HTERT RPE-1 (cell line): Measurements from ENCODE around the gene YBX2.

Experiments
- in situ Hi-C: fragments of 300-500 bp; cut with MboI; formaldehyde crosslinking; loops from 4 replicates; pipeline ENCODE4 v1.14.3; 2020; ENCODE audit warnings: low sequenced_read_pairs

YBX2 gene

DNA sequence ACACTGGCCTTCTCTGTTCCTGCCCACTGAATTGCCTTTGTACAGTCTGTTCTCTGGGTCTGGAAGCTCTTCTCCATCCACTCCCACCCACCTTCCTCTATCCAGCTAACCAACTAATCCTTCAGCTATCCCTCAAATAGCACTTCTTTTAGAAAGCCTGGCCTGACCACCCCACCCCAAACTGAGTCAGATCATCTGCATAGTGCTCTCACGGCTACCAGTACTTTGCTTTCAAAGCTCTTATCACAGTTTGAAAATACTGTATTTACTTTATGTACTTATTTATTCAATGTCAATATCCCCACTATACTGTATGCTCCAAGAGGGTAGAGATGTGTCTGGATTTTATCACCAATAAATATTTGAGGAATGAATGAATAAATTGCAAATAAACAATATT lies 27.7 kb downstream of the YBX2 start:
- in situ Hi-C loops = no loop called here

DNA sequence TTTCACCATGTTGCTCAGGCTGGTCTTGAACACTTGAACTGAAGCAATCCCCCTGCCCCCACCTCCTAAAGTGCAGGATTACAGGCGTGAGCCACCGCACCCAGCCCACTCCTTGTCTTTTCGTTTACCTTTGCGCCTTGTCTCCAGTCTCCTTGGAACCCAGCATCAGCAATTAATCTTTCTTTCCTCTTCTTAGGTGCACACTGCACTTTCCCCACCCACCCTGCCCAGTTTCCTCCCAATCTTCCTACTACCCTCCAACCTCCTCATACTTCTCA lies 30.7 kb downstream of the YBX2 start:
- in situ Hi-C loops = no loop called here

DNA sequence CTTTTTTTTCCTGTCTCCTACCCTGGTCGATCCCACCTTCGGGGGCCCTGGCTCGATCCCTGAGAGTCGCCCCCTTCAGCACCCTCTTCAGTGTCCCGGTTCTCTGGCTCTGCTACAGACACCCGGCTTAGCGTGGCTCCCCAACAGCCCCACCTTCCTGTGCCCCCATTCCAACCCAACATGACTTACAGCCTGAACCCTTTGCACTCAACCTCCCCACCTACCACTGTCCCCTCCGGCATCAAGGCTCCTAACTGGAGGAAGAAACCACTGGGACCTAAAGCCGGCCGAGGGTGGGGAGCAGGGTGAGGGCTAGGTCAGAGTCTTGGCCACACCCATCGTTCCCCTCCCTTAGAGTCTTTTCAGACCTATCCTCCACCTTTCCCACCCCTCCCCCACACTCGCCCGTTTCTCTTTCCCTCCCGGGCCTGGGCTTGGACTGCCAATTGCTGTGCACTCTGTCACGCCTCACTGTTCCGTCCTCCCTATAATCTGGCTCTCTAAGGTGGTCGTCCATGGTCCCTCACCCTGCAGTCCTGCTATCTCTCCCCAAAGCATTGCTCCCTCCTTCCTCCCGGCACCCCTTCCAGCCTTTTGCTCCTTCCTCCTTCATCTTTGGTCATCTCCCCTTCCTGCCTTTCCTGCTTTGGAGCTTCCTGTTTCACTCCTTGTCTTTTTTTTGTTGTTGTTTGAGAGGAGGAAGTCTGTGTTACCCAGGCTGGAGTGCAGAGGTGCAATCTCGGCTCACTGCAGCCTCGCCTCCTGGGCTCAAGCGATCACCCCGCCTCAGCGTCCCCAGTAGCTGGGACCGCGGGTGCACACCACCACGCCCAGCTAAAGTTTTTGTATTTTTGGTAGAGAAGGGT lies 31.3 kb downstream of the YBX2 start:
- in situ Hi-C loops = no loop called here

DNA sequence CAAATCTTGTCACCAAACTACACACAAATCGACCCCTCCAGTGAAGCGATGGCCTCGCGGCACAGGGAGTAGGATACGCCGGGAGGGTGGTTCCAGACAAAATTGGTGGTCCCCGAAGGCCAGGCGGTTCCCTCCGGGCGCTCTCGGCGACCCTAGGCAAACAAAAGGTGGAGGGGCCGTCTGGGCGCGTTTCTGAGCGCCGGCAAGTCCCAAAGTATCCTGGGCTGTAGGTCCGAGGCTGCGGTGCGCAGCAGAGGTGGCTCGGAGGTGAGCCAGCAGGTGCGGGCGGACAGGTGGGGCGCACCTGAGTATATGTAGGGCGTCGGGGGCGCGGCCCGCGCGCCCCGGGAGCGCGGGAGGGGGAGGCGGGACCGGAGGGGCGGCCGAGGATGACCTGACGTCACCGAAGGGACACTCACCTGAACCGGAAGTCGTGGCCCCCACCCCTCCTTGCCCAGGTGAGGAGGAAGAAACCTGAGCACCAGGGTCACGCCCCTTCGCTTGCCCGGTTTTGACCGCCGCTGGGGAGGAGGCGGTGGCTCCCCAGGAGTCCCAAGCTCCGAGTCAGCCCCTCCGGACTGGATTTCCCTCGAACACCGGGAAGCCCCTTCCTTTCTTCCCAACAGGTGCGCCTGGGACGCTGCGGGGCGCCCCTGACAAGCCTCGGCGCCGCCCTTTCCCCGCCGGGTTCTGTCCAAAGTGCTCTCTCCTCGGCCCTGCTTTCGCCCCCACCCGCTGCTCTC lies 32.1 kb downstream of the YBX2 start, which contains the start of gene CLDN7:
TSS of gene CLDN7 (minus strand) at position 287 of the 743 bp plus-strand sequence. CDS start 435 bp downstream, outside the sequence.
- in situ Hi-C loops = no loop called here

DNA sequence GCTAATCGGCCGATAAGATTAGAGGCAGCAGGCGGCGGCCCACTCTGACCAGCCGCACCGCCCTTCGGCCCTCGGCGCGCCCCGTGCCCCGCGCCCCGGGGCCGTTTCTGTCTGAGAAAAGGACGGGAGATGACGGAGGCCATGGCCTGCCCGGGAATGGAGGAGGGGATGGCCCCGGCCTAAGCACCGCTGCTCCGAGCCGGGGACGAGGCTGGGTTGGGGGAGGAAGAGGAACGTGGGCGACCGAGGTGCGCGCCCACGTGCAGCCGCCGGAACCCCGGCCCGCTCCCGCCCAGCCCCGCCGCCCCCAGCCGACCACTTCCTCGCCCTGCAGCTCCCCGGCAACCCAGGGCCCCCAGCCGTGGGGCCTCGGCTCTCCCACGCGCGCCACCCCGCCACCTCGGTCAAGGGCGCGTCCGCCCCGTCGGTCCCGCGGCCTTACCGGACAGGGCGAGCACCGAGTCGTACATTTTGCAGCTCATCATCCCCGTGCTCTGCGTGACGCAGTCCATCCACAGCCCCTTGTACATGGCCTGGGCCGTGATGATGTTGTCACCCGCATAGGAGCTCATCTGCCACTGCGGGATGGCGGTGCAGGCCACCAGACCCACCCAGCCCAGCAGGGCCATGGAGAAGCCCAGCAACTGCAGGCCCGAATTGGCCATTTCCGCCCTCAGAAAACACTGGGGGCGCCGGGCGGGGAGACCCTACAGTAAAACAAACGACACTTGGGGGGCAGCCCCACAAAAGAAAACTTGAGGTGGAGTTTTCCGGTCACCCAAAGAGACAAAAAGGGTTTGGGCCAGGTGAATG lies 32.9 kb downstream of the YBX2 start:
- in situ Hi-C loops = no loop called here

DNA sequence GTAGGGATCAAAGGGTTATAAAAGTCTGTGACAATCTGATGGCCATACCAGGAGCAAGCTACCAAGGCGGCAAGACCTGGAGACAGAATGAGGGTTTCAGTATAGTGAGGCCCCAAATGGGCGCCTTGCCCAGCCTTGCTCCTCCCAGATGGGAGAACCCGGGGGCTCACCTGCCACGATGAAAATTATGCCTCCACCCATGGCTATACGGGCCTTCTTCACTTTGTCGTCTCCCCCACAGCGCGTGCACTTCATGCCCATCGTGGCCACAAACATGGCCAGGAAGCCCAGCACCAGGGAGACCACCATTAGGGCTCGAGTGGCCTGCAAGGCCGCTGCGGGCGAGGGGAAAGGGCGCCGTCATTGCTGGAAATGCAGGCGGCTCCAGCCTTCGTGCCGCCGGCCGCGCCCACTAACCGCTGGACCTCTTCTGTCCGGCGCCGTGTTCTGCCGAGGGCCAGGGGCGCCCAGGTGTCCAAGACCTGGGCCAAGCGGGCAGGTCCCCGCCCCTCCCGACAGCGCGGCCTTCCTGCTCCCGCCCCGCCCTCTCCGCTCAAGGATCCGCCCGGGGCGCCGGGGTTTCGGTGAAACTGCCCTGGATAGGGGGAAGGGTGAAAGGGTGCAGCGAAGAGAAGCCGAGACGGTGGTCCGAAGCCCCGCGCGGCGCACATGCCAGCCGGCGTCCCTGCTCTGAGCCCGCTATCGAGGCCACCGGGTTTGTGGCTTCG lies 33.6 kb downstream of the YBX2 start:
- in situ Hi-C loops = no loop called here

DNA sequence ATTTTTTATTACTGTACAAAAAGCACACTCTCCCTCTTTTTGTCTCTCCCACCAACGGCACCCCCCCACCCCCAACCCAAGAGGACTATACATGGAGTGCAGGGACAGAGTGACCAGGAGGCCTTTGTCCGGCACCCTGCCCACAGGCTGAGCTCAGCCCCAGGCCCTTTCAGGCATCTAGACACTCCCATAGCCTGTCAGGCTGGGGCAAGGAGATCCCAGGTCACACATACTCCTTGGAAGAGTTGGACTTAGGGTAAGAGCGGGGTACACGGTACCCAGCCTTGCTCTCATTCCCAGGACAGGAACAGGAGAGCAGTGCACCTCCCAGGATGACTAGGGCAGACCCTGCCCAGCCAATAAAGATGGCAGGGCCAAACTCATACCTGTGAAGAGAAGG lies 34.3 kb downstream of the YBX2 start:
- in situ Hi-C loops = no loop called here

DNA sequence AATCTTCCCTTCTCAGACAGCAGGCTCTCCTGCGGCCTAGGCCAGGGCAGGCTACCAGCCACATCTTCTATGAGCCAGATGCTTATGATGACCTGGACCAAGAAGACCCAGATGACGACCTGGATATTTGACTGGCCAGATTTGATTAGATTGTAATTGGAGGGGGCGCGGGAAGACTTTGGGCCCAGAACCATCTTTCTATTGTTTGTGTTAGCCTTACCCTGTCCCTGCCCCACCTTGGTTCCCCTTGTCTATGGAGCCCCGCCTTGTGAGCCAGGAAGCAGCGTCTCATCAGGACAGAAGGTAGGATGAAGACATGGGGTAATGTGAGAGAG lies 34.9 kb downstream of the YBX2 start:
- in situ Hi-C loops = no loop called here

DNA sequence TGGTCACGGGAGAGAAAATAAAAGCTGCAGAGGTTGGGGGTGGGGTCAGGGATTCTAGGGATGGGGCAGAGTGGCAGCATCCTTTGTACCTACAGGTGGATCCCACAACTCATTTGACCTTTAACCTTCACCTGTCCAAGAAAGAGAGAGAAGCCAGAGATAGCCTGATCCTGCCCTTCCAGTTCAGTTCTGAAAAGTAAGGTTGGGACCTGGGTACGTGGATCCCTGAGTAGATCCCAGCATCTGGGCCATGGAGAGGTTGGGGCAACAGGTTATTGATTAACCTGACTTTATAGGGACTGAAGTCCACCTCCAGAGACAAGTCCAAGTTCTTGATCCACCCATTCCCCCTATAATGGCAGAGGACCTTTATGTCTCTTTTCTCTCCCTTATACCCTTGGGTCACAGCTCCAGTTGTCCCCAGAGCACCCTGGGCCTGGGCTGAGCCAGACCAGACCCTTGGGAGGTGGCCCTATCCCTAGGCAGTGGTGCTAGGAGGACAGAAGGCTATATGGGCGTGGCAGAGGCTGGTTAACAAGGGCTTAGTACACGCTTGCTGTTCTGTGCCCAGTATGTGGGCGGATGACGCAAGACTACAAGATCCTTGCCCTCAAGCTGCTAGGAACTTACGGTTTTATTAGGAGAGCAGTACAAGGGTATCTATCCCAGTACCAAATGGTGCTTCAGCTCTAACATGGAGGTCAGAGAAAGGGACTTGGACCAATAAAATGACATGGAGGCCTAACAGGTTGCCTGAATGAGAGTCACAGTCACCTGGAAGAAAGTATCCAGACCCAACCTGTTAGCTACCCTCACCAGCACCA lies 35.5 kb downstream of the YBX2 start:
- in situ Hi-C loops = no loop called here

DNA sequence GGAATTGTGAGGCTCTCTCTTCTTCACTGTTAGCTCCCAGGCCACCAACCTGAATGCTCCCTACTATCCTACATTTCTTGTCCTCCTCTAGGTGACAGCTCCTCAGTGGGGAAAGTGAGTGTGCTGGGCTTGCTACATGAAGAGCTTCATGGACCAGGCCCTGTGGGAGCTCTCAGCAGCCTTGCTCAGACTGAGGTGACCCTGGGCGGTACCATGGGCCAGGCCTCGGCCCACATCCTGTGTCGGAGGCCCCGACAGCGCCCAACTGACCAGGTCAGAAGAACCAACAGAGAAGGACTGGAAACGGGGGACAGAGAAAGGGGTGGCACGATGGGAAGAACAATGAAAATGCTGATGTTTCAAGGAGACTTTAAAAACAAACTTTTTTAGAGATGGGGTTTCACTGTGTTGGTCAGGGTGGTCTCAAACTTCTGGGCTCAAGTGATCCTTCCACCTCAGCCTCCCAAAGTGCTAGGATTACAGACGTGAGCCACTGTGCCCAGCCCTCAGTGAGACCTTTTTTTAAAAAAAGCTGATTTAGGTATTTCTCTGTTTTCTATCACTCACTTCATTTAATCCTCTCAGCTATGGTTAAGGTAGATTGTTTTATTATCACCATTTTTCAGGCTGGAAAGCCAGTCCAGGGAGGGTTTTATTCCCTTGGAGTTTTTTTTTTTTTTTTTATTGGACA lies 37.5 kb downstream of the YBX2 start:
- in situ Hi-C loops = no loop called here

DNA sequence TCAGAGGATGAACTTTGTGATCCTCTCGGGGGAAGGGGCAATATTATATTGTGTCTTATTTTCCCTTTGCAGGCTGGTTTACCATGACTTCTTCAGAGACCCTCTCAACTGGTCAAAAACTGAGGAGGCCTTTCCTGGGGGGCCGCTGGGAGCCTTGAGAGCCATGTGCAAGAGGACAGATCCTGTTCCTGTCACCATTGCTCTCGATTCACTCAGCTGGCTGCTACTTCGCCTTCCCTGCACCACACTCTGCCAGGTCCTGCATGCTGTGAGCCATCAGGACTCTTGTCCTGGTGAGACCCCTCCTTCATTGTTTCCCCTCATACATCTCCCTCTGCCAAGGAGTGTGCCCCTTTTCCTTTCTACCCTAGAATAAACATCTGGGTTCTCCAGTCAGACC lies 39.9 kb downstream of the YBX2 start:
- in situ Hi-C loops = no loop called here

DNA sequence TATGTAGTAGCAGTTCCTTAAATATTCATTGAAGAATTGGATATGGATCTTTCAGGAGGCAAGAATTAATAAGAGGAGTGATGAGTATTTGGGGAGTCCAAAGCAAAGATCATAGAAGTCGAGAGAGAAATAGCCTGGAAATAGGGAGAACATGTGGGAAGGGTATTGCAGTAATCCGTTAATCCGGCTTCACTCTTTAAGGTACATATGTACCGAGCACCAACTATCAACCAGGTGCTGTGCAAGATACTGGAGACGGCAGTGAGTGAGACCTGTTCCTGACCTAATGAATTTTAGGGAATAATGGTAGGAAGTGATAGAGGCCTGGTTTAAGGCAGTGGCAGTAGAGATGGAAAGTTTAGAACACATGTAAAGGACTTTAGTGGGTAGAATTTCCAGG lies 41.4 kb downstream of the YBX2 start:
- in situ Hi-C loops = no loop called here

DNA sequence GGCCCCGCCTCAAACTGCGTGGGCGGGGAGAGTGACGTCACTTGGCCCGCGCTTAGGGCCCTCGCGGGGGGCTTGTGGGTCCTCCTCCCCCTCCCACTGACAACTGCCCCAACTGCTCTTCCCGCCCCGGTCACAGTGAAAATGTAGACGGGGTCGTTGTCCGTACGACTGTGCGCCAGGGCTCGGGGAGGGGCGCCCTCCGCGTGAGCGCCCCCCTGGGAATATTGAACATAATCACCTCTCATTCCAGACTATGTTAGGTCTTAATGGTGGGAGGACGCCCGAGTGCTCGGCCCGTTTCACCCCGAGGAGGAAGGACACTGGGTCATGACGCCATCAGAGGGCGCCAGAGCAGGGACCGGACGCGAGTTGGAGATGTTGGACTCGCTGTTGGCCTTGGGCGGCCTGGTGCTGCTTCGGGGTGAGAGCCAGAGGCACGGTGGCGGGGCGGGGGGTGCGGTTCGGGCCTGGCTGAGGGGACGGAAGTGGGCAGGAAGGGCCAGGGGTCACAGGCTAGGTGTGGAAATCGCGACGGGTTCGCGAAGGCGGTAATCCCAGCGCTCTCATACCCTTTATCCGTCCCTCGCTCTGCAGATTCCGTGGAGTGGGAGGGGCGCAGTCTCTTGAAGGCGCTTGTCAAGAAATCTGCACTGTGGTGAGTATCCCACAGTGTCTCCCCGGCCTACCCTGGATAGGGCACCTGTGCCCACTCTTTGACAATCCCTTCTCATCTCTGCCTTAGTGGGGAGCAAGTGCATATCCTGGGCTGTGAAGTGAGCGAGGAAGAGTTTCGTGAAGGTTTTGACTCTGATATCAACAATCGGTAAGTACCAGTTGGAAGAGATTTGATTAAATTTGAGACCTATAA lies 42.0 kb downstream of the YBX2 start, which contains the start of gene ELP5:
TSS of gene ELP5 (plus strand) at position 40 of the 868 bp plus-strand sequence. CDS start at position 376, 336 bp downstream.
- in situ Hi-C loops = no loop called here

DNA sequence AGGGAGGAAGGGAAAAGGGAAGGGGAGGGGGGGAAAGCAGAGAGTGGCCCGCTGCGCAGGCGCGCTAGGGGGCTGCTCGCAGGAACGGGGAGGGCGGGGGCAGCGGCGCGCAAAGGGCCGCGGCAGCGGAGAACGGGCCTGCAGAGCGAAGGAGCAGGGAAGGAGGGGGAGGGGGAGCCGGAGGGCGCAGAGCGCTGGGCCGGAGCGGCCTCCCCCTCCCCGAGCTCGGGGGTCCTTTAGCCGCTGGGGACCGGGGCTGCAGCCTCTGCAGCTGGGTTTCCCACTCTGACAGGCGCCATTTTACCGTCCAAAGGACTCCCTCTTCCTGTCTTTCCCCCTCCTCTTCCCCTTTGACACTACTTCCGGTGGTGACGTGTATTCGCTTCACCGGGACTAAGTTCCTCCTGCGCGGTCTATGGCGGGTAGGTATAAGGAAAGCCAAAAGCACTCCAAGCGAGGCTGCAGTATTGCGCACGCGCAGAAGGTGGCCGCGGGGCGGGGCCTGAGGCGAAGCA lies 42.7 kb downstream of the YBX2 start, which contains the start of gene CTDNEP1:
TSS of gene CTDNEP1 (minus strand) at position 74 of the 515 bp plus-strand sequence. CDS start 438 bp downstream, outside the sequence.
- in situ Hi-C loops = no loop called here

DNA sequence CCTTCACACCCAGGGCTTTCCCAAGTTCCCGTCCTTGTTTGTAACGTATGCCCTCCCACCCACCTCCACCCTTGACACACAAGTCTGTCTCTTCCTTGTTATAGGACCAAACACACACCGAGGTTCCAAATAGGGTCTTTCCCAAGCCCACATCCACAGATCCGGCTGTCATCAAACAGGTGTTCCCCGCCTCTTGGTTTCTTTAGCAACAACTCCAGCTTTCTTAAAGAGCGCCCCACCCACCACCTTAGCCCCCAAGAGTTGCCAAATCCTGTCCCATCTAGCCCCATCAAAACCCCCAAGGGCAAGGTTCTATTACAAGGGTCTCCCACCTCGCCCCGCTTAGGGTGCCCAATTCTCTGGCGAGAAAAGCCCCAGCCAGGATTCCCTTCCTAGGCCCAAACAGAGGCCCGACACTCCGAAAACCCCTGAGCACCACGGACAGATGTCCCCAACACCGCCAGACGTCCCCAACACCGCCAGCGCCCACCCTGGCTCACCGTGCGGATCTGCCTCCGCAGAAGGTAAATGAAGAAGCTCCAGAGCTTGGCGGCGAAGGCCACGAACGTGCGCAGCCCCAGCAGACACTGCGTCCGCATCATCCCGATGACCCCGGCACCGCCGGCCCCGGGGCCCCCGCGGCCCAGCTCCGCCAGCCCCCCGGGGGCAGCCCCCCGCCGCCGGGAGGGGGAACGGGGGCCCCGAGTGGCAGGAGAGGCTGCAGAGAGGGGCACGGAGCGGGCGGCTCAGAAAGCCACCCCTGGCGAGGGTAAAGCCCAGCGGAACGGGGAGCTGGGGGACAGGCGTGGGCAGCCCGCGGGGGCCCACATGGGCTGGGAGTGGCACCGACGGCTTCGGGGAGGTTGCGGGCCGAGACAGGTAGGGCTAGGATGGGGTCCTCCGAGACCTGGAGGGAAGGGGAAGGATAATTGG lies 43.5 kb downstream of the YBX2 start:
- in situ Hi-C loops = no loop called here

DNA sequence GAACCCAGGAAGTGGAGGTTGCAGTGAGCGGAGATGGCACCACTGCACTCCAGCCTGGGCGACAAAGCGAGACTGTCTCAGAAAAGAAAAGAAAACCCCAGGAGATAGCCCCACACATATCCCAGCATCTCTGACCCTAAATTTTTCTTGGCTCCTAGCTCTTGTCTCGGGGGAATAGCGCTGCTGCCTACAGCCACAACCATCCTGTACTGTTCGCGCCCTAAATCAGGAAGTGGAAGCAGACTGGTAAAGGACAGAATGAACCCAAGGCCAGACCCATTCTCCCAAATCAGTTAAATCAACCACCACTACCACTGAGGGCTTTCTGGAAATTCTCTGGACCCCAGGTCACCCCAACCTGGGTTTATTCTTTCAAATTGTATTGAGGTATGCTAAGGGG lies 44.6 kb downstream of the YBX2 start:
- in situ Hi-C loops = no loop called here

DNA sequence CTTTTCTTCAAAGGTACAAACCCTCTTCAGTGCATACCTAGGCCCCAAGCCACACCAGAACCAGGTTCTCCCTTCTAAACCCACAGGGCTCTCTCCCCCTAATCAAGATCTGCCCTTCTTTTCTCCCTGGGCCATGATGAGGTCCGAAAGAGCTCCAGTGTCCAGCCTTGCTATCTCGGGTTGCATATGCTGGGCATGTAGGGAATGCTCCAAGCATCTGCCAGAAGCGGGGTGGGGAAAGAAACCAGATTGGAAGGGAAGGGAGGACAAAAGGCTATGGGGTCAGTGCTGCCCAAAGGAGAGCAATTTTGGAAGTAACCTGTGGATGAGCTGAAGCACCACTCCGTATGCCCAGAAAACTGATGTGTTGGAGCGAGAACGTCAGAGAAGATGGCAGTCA lies 45.2 kb downstream of the YBX2 start:
- in situ Hi-C loops = no loop called here
